ENCODE data around the gene MAGIX. TPM values are rescaled to one million over a fixed set of nuclear protein-coding genes. Genes with fewer than 3 reads are reported as not detected.
"Not testable (repeated sequence)": the region's sequence is repeated elsewhere in the genome, so short reads cannot be mapped to it uniquely, and the experiment has no call there.

The MAGIX gene
- total RNA-seq, 4 donors from 2014 or later: 6.8 to 16.5 (median 10.3) TPM

GRCh38 chrX:49147282-49147681, 15.3 kb upstream of the MAGIX start:
- no peak overlapping the region for H3K4me3 ChIP-seq (ENCODE audit: low read depth, poor library complexity, severe bottlenecking)
- no peak for DNase-seq (ENCODE audit: low spot score in 2 of 2)
- WGBS, 2 donors: 89 to 97% methylated on average over 7 to 8 of the region's 8 CpGs
- no peak for TF ChIP-seq CTCF (IDR thresholded peaks at IDR 0.05)
- no peak for TF ChIP-seq POLR2A (IDR thresholded peaks at IDR 0.05)
- intact Hi-C loops (cut with DNase I; ENCODE audit: low total_unique reads): no loop called here

GRCh38 chrX:49147936-49148335, 14.6 kb upstream of the MAGIX start:
- no peak overlapping the region for H3K4me3 ChIP-seq (ENCODE audit: low read depth, poor library complexity, severe bottlenecking)
- TF ChIP-seq CTCF (IDR thresholded peaks at IDR 0.05) (no peak), POLR2A (IDR thresholded peaks at IDR 0.05) (no peak)
- intact Hi-C loops (cut with DNase I; ENCODE audit: low total_unique reads): no loop called here
- no peak for DNase-seq (ENCODE audit: low spot score in 2 of 2)
- WGBS, 2 donors: 90 to 97% methylated on average over 13 of the region's 13 CpGs

- H3K4me3 ChIP-seq (ENCODE audit: low read depth, poor library complexity, severe bottlenecking); intact Hi-C loops (cut with DNase I; ENCODE audit: low total_unique reads); DNase-seq (ENCODE audit: low spot score in 2 of 2): not testable (repeated sequence)
- WGBS, 2 donors: 86 to 90% methylated on average over 19 to 20 of the region's 21 CpGs
Observed at GRCh38 chrX:49148390-49149100, 14.0 kb upstream of the MAGIX start.

- H3K4me3 ChIP-seq (ENCODE audit: low read depth, poor library complexity, severe bottlenecking); intact Hi-C loops (cut with DNase I; ENCODE audit: low total_unique reads); DNase-seq (ENCODE audit: low spot score in 2 of 2): not testable (repeated sequence)
- 90 to 98% methylated on average over 12 to 14 of the region's 14 CpGs for WGBS, 2 donors
Observed at GRCh38 chrX:49149291-49149690, 13.3 kb upstream of the MAGIX start.

- 85 to 88% methylated on average over 1 of the region's 1 CpG for WGBS, 2 donors
- no peak for DNase-seq (ENCODE audit: low spot score in 2 of 2)
- TF ChIP-seq CTCF (IDR thresholded peaks at IDR 0.05) (no peak), POLR2A (IDR thresholded peaks at IDR 0.05) (no peak)
- intact Hi-C loops (cut with DNase I; ENCODE audit: low total_unique reads): no loop called here
- H3K4me3 ChIP-seq (ENCODE audit: low read depth, poor library complexity, severe bottlenecking): no peak overlapping the region
Observed at GRCh38 chrX:49153467-49153866, 9.1 kb upstream of the MAGIX start.

- WGBS, 2 donors: 2 to 43% methylated on average over 18 of the region's 18 CpGs
- peak in 1 of 2 donors; percentile 50 for DNase-seq (ENCODE audit: low spot score in 2 of 2)
- no peak for TF ChIP-seq POLR2A (IDR thresholded peaks at IDR 0.05)
- TF ChIP-seq CTCF (IDR thresholded peaks at IDR 0.05): no peak
- intact Hi-C loops (cut with DNase I; ENCODE audit: low total_unique reads): no loop called here
- no peak overlapping the region for H3K4me3 ChIP-seq (ENCODE audit: low read depth, poor library complexity, severe bottlenecking)
Observed at GRCh38 chrX:49155243-49155899, 7.2 kb upstream of the MAGIX start.
